A549 (cell line): ENCODE data around the gene OXT. TPM values are rescaled to one million over a fixed set of nuclear protein-coding genes. Genes with fewer than 3 reads are reported as not detected.

Source experiments
- ATAC-seq, 2 experiments: fragments of 200-7000 bp in 1 of 2; fragments of >200 bp in 1 of 2; cut with Nextera tagmentation in 1 of 2; cut with Tn5 transposase in 1 of 2; 3 replicates each; pipeline versions ENCODE4 v1.8.0 to v1.9.1; 2018 to 2020; ENCODE audit warnings: mild to moderate bottlenecking in 1 of 2, moderate library complexity in 1 of 2
- CTCF ChIA-PET: fragments of 300-600 bp; sonication (Branson Sonifier 250); formaldehyde crosslinking; extraction: SDS; loops from one replicate; lab custom pipeline; 2021; ENCODE audit warnings: antibody characterized with exemption, inconsistent platforms; lab: Yijun Ruan, JAX
- POLR2A ChIA-PET: fragments of 350-600 bp; formaldehyde crosslinking; extraction: SDS; loops from one replicate; lab custom pipeline; 2021; ENCODE audit warnings: antibody characterized with exemption, inconsistent platforms; lab: Yijun Ruan, JAX
- DNase-seq, 2 experiments: peaks; one replicate each; pipeline versions ENCODE4 v3.0.0 to v3.0.0-alpha.2; 2011 to 2016; ENCODE audit warnings: low read depth in 1 of 2, low spot score in 1 of 2
- FAIRE-seq: peaks from 2 replicates; lab custom pipeline; 2011; peaks lifted over from hg19 to GRCh38; lab: Jason Lieb, UNC
- H3K27ac ChIP-seq, 2 experiments: fragments of >200 bp; sonication (Bioruptor Twin); formaldehyde crosslinking; 3 replicates each; pipeline ENCODE4 v1.5.1; 2016 to 2017
- H3K4me1 ChIP-seq: fragments of >200 bp; sonication (Bioruptor Twin); formaldehyde crosslinking; 3 replicates; pipeline ENCODE4 v1.6.1; 2016
- H3K4me2 ChIP-seq: fragments of >200 bp; sonication (Bioruptor Twin); formaldehyde crosslinking; 3 replicates; pipeline ENCODE4 v1.6.1; 2016
- H3K4me3 ChIP-seq: fragments of >200 bp; sonication (Bioruptor Twin); formaldehyde crosslinking; 3 replicates; pipeline ENCODE4 v1.5.1; 2016
- H3K9me3 ChIP-seq: fragments of >200 bp; sonication (Bioruptor Twin); formaldehyde crosslinking; 3 replicates; pipeline ENCODE4 v1.6.1; 2016
- ATOH8 ChIP-seq: fragments of 250-450 bp; sonication (Bioruptor Pico); IDR thresholded peaks from 2 replicates; pipeline ENCODE4 v1.5.0; 2020; ENCODE audit warnings: low read depth, mild to moderate bottlenecking, moderate library complexity
- CBX2 ChIP-seq: fragments of 200-600 bp; sonication (generic); IDR thresholded peaks from 2 replicates; pipeline ENCODE4 v1.6.1; 2016; ENCODE audit warnings: low read depth, mild to moderate bottlenecking, borderline replicate concordance
- CBX8 ChIP-seq: fragments of 200-600 bp; sonication (generic); IDR thresholded peaks from 2 replicates; pipeline ENCODE4 v1.6.1; 2016
- EHF ChIP-seq: fragments of 250-450 bp; sonication (Bioruptor Pico); IDR thresholded peaks from 2 replicates; pipeline ENCODE4 v1.5.0; 2020; ENCODE audit warnings: mild to moderate bottlenecking
- EHMT2 ChIP-seq: fragments of 200-600 bp; sonication (generic); IDR thresholded peaks from 2 replicates; pipeline ENCODE4 v1.6.1; 2016; ENCODE audit warnings: antibody characterized with exemption, low read depth, mild to moderate bottlenecking, moderate library complexity
- FOSB ChIP-seq: fragments of 250-450 bp; sonication (Bioruptor Pico); IDR thresholded peaks from 2 replicates; pipeline ENCODE4 v1.5.0; 2020; ENCODE audit warnings: mild to moderate bottlenecking, moderate library complexity
- FOSL2 ChIP-seq, 2 experiments: fragments of 450-650 bp in 1 of 2; fragments of >200 bp in 1 of 2; sonication (Bioruptor Twin) in 1 of 2; formaldehyde crosslinking; IDR thresholded peaks; 2 replicates each; pipeline versions ENCODE4 v1.5.0 to v1.6.1; 2016 to 2020; ENCODE audit warnings: mild to moderate bottlenecking in 1 of 2, moderate library complexity in 1 of 2
- GATA3 ChIP-seq: IDR thresholded peaks from 2 replicates; pipeline ENCODE4 v1.6.1; 2012; ENCODE audit warnings: borderline replicate concordance
- HEYL ChIP-seq: fragments of 250-450 bp; sonication (Bioruptor Pico); IDR thresholded peaks from 2 replicates; pipeline ENCODE4 v1.8.0; 2021; ENCODE audit warnings: mild to moderate bottlenecking, moderate library complexity
- HOXA7 ChIP-seq: fragments of 250-450 bp; sonication (Bioruptor Pico); IDR thresholded peaks from 2 replicates; pipeline ENCODE4 v1.5.0; 2020; ENCODE audit warnings: mild to moderate bottlenecking, moderate library complexity
- HOXB13 ChIP-seq: fragments of 250-450 bp; sonication (Bioruptor Pico); IDR thresholded peaks from 2 replicates; pipeline ENCODE4 v1.5.0; 2020; ENCODE audit warnings: low read depth, mild to moderate bottlenecking, moderate library complexity
- HOXB5 ChIP-seq: fragments of 250-450 bp; sonication (Bioruptor Pico); IDR thresholded peaks from 2 replicates; pipeline ENCODE4 v1.5.0; 2020; ENCODE audit warnings: mild to moderate bottlenecking, moderate library complexity
- JUN ChIP-seq, 2 experiments: fragments of >200 bp; sonication (Bioruptor Twin); formaldehyde crosslinking; IDR thresholded peaks; 2 replicates in 1 of 2; 3 replicates in 1 of 2; pipeline ENCODE4 v1.6.1; 2016 to 2017
- KDM1A ChIP-seq: fragments of 200-600 bp; sonication (generic); IDR thresholded peaks from 2 replicates; pipeline ENCODE4 v1.6.1; 2016; ENCODE audit warnings: low read depth, mild to moderate bottlenecking
- MAFK ChIP-seq: fragments of 450-650 bp; IDR thresholded peaks from 2 replicates; pipeline ENCODE4 v1.6.1; 2014; ENCODE audit not compliant: partially characterized antibody
- MAZ ChIP-seq: fragments of 150-350 bp; IDR thresholded peaks from 2 replicates; pipeline ENCODE4 v1.6.1; 2014; ENCODE audit warnings: antibody characterized with exemption, low read depth, low read length, borderline replicate concordance
- MYC ChIP-seq: IDR thresholded peaks from 2 replicates; pipeline ENCODE4 v1.6.1; 2012; ENCODE audit warnings: mild to moderate bottlenecking, inconsistent platforms, low read length, improper control_type of control experiment, borderline replicate concordance
- NPAS2 ChIP-seq: fragments of 250-450 bp; sonication (Bioruptor Pico); IDR thresholded peaks from 2 replicates; pipeline ENCODE4 v1.8.0; 2022; ENCODE audit warnings: mild to moderate bottlenecking, moderate library complexity, borderline replicate concordance
- POLR2A ChIP-seq: IDR thresholded peaks from 2 replicates; pipeline ENCODE4 v1.6.1; 2012; ENCODE audit warnings: mild to moderate bottlenecking, low read length
- POLR2AphosphoS2 ChIP-seq: conservative IDR thresholded peaks from 2 replicates; pipeline ENCODE4 v1.6.1; 2012; ENCODE audit warnings: low read length, improper control_type of control experiment, inconsistent platforms
- RAD21 ChIP-seq, 2 experiments: fragments of >200 bp in 1 of 2; sonication (Bioruptor Twin) in 1 of 2; formaldehyde crosslinking in 1 of 2; IDR thresholded peaks in 1 of 2; conservative IDR thresholded peaks in 1 of 2; 2 replicates in 1 of 2; 3 replicates in 1 of 2; pipeline ENCODE4 v1.6.1; 2012 to 2018; ENCODE audit warnings: inconsistent platforms in 1 of 2
- RCOR1 ChIP-seq: fragments of 150-350 bp; IDR thresholded peaks from 2 replicates; pipeline ENCODE4 v1.6.1; 2014; ENCODE audit warnings: antibody characterized with exemption, low read length, low read depth
- REST ChIP-seq: fragments of 200-600 bp; sonication (generic); IDR thresholded peaks from 2 replicates; pipeline ENCODE4 v1.6.1; 2016; ENCODE audit warnings: antibody characterized with exemption, mild to moderate bottlenecking, moderate library complexity
- RNF2 ChIP-seq: fragments of 200-600 bp; sonication (generic); IDR thresholded peaks from 2 replicates; pipeline ENCODE4 v1.6.1; 2016; ENCODE audit warnings: low read depth, mild to moderate bottlenecking, antibody characterized with exemption, moderate library complexity, borderline replicate concordance
- SREBF2 ChIP-seq: fragments of 450-650 bp; IDR thresholded peaks from 2 replicates; pipeline ENCODE4 v1.6.1; 2014; ENCODE audit warnings: mild to moderate bottlenecking, moderate library complexity
- ZSCAN20 ChIP-seq: fragments of 250-450 bp; sonication (Bioruptor Pico); IDR thresholded peaks from 2 replicates; pipeline ENCODE4 v1.8.0; 2022; ENCODE audit warnings: mild to moderate bottlenecking, moderate library complexity
- WGBS: methylation state at CpG from one replicate; pipeline ENCODE4 v1.1.6; 2017; ENCODE audit errors: missing lambda C conversion rate; 5-methylcytosine and 5-hydroxymethylcytosine counted together
- polyA plus RNA-seq, 4 experiments: library from polyadenylated mRNA; depleted of rRNA in 3 of 4; stranded (reverse); fragments of >200 nt; fragmentation: RNase III in 1 of 4; extraction: RNeasy Plus Mini Kit Qiagen cat#74134 plus additional on column Dnase treatment in 1 of 4; gene quantifications; 2 replicates in 3 of 4; 3 replicates in 1 of 4; pipeline ENCODE4 v1.2.3, GENCODE V29; 2011 to 2017
- TF ChIP-seq, protein P1 (sequence below): fragments of 450-650 bp; IDR thresholded peaks from 2 replicates; pipeline ENCODE4 v1.6.1; 2014; ENCODE audit warnings: antibody characterized with exemption

Gene OXT
- polyA plus RNA-seq, 2 of the 4 experiments (the other 2 are of a cell fraction) = not detected

DNA sequence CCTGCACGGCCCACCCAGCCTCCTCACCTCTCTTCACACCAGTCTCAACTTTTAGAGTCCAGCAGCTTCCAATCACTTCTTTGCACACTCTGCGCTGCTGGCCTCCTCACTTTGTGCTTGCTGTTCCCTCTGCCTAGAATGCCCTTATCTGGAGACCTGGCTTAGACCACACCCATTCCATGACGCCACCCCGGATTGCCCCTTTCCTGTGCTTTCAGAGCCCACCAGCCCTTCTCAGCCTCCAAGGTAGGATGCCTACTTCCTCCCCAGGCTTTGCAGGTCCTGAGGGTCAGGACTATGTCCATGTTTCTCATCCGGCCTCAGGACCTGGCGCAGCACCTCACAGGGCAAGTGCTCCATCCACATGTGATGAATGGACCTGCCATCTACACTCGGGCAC lies 40.1 kb downstream of the OXT start:
- DNase-seq (no peak), ATAC-seq (no peak), FAIRE-seq (no peak)
- no peak overlapping the region for H3K4me2 ChIP-seq
- no peaks in the 10 kb centered on the region for H3K9me3 ChIP-seq
- no peak for TF ChIP-seq SREBF2
- no peak for TF ChIP-seq CBX2
- no peak for TF ChIP-seq NPAS2
- no peak for TF ChIP-seq FOSB
- no peak for TF ChIP-seq MAZ
- no peak for TF ChIP-seq KDM1A
- TF ChIP-seq MYC = no peak
- no peak for TF ChIP-seq RCOR1
- TF ChIP-seq FOSL2 (IDR thresholded peaks at IDR 0.05) = no peak
- no peak for TF ChIP-seq FOSL2 (CRISPR knock-in tag; IDR thresholded peaks at IDR 0.05)
- TF ChIP-seq, all 56 proteins: peak for 0
- H3K4me1 ChIP-seq = peaks cover 3% of the 10 kb centered on the region; the same call in 1 of the 3 replicates
- H3K27ac ChIP-seq = no peak overlapping the region
- WGBS = 88% methylated on average over 7 of the region's 7 CpGs
- CTCF ChIA-PET = interaction anchor here (1.5 kb wide), 1 partner anchor 58 kb away, joined by 11 read pairs; no protein-coding TSS in a partner anchor
- POLR2A ChIA-PET = no interaction called here
- H3K4me3 ChIP-seq = no peak overlapping the region

DNA sequence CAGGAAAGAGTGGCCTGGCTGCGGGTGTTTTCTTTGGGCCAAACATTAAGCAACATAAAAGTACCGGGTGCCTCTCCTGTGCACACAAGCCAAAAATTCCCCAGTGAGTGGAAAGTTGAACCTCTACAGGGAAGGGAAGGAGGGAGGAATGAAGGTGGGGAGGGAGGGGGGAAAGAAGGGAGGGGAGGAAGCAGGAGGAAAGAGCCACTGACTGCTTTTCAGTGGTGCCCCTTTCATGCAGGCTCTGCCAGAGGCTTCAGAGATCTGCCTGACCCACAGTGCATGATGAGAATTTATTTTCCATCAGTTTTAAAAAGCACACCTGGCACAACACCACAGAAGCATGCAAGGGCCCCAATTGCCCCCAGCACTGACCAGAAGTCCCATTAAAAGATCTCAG lies 40.6 kb downstream of the OXT start:
- 79% methylated on average over 2 of the region's 2 CpGs for WGBS
- ChIA-PET POLR2A (no interaction called here), CTCF (interaction anchor here (8.6 kb wide), 1 partner anchor 61 kb away, joined by 133 read pairs; no protein-coding TSS in a partner anchor)
- no peaks in the 10 kb centered on the region for H3K9me3 ChIP-seq
- TF ChIP-seq RNF2 (no peak), EHMT2 (no peak), ATOH8 (CRISPR knock-in tag) (no peak), EHF (CRISPR knock-in tag) (no peak), HEYL (no peak), REST (no peak), CBX8 (no peak), POLR2AphosphoS2 (no peak), POLR2A (no peak), GATA3 (no peak), HOXB5 (no peak), RAD21 (conservative IDR thresholded peaks at IDR 0.05 in 1 of 2, IDR thresholded peaks at IDR 0.05 in 1 of 2) (no peak), JUN (IDR thresholded peaks at IDR 0.05) (no peak), HOXB13 (CRISPR knock-in tag) (no peak), MAFK (no peak), ZSCAN20 (CRISPR knock-in tag) (no peak), HOXA7 (no peak)
- TF ChIP-seq, protein P1, sequence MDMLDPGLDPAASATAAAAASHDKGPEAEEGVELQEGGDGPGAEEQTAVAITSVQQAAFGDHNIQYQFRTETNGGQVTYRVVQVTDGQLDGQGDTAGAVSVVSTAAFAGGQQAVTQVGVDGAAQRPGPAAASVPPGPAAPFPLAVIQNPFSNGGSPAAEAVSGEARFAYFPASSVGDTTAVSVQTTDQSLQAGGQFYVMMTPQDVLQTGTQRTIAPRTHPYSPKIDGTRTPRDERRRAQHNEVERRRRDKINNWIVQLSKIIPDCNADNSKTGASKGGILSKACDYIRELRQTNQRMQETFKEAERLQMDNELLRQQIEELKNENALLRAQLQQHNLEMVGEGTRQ = no peak
- no peak overlapping the region for H3K4me2 ChIP-seq
- FAIRE-seq (no peak), DNase-seq (no peak), ATAC-seq (no peak)
- no peak overlapping the region for H3K4me3 ChIP-seq
- H3K4me1 ChIP-seq = peaks cover 3% of the 10 kb centered on the region; the same call in 1 of the 3 replicates
- no peak overlapping the region for H3K27ac ChIP-seq
